Epithelial cell of esophagus (primary cell): ENCODE measurements around the gene MAP4K2.
"Not testable (repeated sequence)": the region's sequence is repeated elsewhere in the genome, so short reads cannot be mapped to it uniquely, and the experiment has no call there.

Experiments used
- DNase-seq: peaks from one replicate; pipeline ENCODE4 v3.0.0; 2010; ENCODE audit warnings: low read depth
- H3K4me3 ChIP-seq: 2 replicates; pipeline ENCODE4 v1.5.1; 2011; ENCODE audit warnings: mild to moderate bottlenecking, low read length, control low read depth
- TF ChIP-seq, protein P1 (sequence below): IDR thresholded peaks from 2 replicates; pipeline ENCODE4 v1.5.1; 2011; ENCODE audit warnings: low read depth, mild to moderate bottlenecking, low read length, control low read depth, inconsistent platforms; ENCODE audit not compliant: insufficient read depth; ENCODE audit errors: missing control alignments

Gene MAP4K2

DNA sequence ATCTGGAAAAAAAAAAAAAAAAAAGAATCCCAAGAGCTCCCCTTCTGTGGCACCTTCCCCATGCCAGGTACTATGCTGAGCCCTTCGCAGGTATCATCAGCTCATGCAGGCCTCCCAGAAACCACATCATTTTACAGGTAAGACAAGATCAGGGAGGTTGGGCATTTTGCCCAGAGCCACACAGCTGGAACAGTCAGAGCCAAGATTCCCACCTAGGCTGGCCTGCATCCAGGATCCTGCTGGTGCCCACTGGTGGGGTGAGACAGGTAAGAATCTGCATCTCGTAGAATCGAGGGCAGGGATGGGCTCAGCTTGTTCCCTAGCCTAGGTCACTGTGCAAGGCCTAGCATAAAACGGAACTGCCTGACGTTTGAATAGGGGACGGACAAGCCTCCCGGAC lies 23.0 kb upstream of the MAP4K2 start:
- TF ChIP-seq, protein P1, sequence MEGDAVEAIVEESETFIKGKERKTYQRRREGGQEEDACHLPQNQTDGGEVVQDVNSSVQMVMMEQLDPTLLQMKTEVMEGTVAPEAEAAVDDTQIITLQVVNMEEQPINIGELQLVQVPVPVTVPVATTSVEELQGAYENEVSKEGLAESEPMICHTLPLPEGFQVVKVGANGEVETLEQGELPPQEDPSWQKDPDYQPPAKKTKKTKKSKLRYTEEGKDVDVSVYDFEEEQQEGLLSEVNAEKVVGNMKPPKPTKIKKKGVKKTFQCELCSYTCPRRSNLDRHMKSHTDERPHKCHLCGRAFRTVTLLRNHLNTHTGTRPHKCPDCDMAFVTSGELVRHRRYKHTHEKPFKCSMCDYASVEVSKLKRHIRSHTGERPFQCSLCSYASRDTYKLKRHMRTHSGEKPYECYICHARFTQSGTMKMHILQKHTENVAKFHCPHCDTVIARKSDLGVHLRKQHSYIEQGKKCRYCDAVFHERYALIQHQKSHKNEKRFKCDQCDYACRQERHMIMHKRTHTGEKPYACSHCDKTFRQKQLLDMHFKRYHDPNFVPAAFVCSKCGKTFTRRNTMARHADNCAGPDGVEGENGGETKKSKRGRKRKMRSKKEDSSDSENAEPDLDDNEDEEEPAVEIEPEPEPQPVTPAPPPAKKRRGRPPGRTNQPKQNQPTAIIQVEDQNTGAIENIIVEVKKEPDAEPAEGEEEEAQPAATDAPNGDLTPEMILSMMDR, result no peak
- no peak for DNase-seq
- no peak overlapping the region for H3K4me3 ChIP-seq

DNA sequence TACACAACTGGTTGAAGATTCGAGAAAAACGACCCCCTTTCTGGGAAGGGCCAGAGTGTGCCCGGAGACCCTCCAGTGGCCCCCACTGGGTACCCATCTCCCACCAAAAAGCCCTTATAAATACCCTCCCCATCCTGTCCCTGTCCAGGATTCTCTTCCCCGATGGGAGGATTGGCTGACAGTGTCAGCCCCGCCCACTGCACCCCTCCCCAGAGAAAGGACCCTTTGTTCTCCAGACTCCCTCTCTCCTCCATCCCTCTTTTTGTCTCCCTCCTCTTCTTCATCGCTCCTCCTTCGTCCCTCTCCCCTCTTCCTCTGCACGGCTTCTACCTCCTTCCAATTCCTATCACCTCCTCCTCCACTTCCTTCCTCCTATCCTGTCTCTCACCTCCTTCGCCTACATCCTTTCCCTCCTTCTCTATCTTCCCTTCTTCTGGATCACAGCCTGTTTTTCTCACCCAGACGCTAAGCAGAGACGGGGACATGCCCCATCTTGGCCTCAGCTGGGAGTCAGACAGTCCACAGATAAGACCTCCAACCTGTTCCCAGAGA lies 20.6 kb upstream of the MAP4K2 start:
- TF ChIP-seq, protein P1, result no peak
- no peak for DNase-seq
- H3K4me3 ChIP-seq, result no peak overlapping the region

DNA sequence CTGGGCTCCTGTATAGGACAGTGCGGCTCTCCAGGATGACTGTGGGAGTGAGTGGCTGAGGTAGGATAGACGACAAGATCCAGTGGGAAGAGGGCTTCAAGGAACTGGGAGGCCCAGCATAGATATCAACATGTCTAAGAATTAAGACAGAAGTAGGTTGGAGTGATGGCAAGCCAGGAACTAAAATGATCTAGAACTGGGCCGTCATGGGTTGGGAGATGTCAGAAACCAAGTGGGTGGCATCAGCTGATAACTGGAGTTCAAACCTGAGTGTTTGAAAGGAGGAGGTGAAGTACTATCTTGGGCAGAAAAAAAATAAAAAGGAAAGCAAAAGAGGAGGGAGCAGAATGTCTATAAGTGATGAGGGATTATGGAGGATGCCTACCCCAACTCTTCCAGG lies 14.5 kb upstream of the MAP4K2 start:
- no peak overlapping the region for H3K4me3 ChIP-seq
- TF ChIP-seq, protein P1, result no peak
- no peak for DNase-seq

DNA sequence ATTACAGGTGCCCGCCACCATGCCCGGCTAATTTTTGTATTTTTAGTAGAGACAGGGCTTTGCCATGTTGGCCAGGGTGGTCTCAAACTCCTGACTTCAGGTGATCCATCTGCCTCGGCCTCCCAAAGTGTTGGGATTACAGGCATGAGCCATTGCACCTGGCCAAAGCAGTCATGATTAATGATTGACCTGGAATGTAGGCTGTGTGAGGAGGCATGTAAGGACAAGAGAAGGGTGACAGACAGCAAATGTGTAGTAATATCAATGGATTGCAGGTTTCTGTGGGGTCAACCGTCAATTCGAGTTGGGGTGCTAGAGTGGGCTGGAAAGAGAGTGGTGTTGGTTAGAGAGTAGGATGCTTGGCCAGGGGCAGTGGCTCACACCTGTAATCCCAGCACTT lies 12.4 kb upstream of the MAP4K2 start:
- peak; percentile 70 for DNase-seq
- H3K4me3 ChIP-seq, result not testable (repeated sequence)

DNA sequence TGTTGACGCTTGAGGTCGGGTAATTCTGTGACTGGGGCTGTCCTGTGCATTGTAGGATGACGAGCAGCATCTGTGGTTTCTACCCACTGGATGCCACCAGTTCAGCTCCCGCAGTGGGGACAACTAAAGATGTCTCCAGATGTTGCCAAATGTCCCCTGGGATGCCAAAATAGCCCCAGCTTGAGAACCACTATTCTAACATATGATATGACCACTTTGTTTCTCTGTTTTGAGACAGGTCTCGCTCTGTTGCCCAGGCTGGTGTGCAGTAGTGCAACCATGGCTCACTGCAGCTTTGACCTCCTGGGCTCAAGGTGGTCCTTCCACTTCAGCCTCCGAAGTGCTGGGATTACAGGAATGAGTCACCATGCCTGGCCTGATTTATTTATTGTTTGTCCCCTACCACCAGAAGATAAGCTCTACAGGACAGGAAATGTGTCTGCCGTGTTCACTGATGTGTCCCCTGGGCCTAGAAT lies 11.7 kb upstream of the MAP4K2 start:
- no peak for DNase-seq
- H3K4me3 ChIP-seq, result no peak overlapping the region
- TF ChIP-seq, protein P1, result no peak

DNA sequence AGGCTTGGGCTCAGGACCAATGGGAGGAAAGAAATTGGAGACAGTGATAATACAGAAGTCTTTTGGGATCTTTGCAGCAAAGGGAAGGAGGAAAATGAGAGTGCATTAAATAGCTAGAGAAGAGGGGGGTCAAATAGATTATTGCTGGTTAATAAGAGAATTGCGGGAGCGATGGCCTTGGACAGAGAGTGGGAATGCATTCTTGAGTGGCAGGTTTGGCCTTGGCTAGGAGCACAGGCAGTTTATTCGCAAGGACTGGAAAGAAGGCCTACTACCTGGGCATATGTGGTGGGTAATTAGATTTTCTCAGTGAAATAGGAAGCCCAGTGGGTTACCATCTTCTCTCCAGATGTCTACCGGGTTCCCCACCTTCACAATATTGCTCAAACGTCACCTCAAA lies 10.8 kb upstream of the MAP4K2 start:
- H3K4me3 ChIP-seq, result no peak overlapping the region

DNA sequence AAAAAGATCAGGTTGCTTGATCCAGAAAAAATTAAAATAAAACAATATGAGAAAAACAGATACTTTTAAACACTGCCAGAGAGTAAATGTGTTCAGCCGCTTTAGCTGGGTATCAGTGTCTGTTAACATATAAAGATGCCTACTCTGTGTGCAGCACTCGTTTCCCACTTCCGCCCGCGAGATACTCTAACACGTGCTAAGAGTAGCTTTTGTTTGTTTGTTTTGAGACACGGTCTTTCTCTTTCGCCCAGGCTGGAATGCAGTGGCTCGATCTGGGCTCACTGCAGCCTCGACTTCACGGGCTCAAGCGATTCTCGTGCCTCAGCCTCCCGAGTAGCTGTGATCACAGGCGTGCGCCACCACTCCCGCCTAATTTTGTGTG lies 7.9 kb upstream of the MAP4K2 start:
- DNase-seq, result no peak
- peak overlapping the region; percentile 78 for H3K4me3 ChIP-seq
- TF ChIP-seq, protein P1, result no peak

More for the DNA sequence above, 10.8 kb upstream of the MAP4K2 start:
- TF ChIP-seq, protein P1, result no peak
- DNase-seq, result no peak

DNA sequence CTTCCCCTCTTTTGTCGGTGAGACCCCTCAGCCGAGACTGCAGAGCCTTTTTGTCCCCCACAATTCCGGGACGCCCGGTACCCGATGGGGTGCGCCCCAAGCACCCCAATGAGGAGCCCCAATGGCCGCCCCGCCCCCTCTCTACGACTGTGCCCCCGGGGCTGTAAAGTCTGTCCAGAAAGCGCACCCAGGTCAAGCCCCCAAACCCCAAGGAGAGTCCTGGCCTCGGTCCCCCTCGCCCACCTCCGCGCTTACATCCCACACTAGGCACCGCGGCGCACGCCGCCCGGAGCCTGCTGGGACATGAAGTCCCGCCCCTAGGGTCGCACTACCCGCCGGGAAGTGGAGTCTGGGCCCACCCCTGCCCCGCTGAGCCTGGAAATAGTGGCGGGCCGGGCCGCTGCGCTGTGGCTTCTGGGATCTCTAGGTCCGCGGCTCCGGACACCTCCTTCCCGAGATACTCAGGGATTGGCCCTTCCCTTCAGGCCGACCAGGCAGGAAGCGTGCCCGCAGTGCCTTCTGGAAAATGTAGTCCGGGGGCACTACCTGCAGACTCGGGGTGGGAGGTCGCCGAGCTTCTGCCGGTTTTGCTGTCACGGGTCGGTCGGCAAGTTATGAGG lies 7.4 kb upstream of the MAP4K2 start, which contains the start of gene MEN1:
Gene MEN1 (minus strand): TSS at position 281 of the 620 bp plus-strand sequence. CDS start 442 bp downstream, outside the sequence.
- TF ChIP-seq, protein P1, result no peak
- peak; percentile 97 for DNase-seq
- H3K4me3 ChIP-seq, result peak within 1 kb of the TSS; percentile 78
